ENCODE data around the gene CAMK4.

DNA sequence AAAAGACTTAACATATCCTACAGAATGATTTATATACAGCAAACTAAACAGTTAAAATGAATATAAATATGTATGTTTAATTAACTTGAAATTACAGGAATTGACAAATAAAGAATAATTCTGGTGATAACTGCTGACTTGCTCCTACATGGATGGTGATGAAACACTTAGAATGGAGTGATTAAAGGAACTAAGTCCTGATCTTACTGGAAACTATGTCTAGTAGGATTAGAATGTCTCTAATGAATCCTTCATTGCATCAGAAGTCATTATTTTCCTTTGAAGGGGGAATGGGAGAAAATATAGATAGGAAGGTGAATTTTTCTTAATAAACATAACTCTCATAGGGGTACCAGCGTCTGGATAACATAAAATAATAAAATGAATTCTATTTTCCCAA lies 77.1 kb downstream of the CAMK4 start:
- no peak for TF ChIP-seq POLR2AphosphoS5 (IDR thresholded peaks at IDR 0.05; ENCODE audit: low read depth, low read length)
- no peak for TF ChIP-seq SPI1 (IDR thresholded peaks at IDR 0.05; ENCODE audit: low read depth, low read length)
- no peak for TF ChIP-seq POLR2A (IDR thresholded peaks at IDR 0.05; ENCODE audit: low read depth, low read length)
- TF ChIP-seq TAF1 (IDR thresholded peaks at IDR 0.05; ENCODE audit: low read depth, low read length), result no peak
- no peak for TF ChIP-seq PAX5 (IDR thresholded peaks at IDR 0.05; ENCODE audit: insufficient read depth, low read length, severe bottlenecking)

Measured in GM12891 (cell line).